Calu3 (cell line): ENCODE measurements around the gene CYB5R3. TPM values are rescaled to one million over a fixed set of nuclear protein-coding genes. Genes with fewer than 3 reads are reported as not detected.
"Not testable (repeated sequence)": the region's sequence is repeated elsewhere in the genome, so short reads cannot be mapped to it uniquely, and the experiment has no call there.

Experiments used
- BruUV-seq: library from RNA; stranded (reverse); fragments of 400-500 nt; replicated peaks from 2 replicates; lab custom pipeline; 2021; lab: Mats Ljungman, UMichigan
- CTCF ChIA-PET: fragments of 300-600 bp; sonication (Branson Sonifier 250); formaldehyde crosslinking; loops from one replicate; lab custom pipeline; 2022; ENCODE audit warnings: antibody characterized with exemption; lab: Charles Lee
- DNase-seq: peaks from one replicate; pipeline ENCODE4 v3.0.0; 2022
- H3K27ac Mint-ChIP-seq: one replicate; pipeline ENCODE4 v1.8.0; 2022; ENCODE audit warnings: mixed read lengths; ENCODE audit not compliant: unreplicated experiment
- H3K27me3 Mint-ChIP-seq: one replicate; pipeline ENCODE4 v1.8.0; 2022; ENCODE audit warnings: mixed read lengths; ENCODE audit not compliant: unreplicated experiment
- H3K36me3 Mint-ChIP-seq: one replicate; pipeline ENCODE4 v1.8.0; 2022; ENCODE audit warnings: mild to moderate bottlenecking, moderate library complexity, mixed read lengths; ENCODE audit not compliant: insufficient read depth, unreplicated experiment
- H3K4me1 Mint-ChIP-seq: one replicate; pipeline ENCODE4 v1.8.0; 2022; ENCODE audit warnings: mild to moderate bottlenecking, low read depth, mixed read lengths; ENCODE audit not compliant: unreplicated experiment
- H3K4me3 Mint-ChIP-seq: one replicate; pipeline ENCODE4 v1.8.0; 2022; ENCODE audit warnings: mild to moderate bottlenecking, low read depth, moderate library complexity, mixed read lengths; ENCODE audit not compliant: unreplicated experiment
- H3K9me3 Mint-ChIP-seq: one replicate; pipeline ENCODE4 v1.8.0; 2022; ENCODE audit warnings: low read depth, mixed read lengths; ENCODE audit not compliant: unreplicated experiment
- intact Hi-C: fragments of 100-400 bp; cut with micrococcal nuclease; formaldehyde crosslinking; loops from one replicate; pipeline ENCODE4 v1.10.0; 2022; ENCODE audit not compliant: unreplicated experiment
- total RNA-seq: library from RNA; stranded (reverse); gene quantifications from 2 replicates; pipeline ENCODE4 v1.2.3, GENCODE V29; 2022
- TF ChIP-seq, protein P1 (sequence below): fragments of 200-600 bp; IDR thresholded peaks from one replicate; pipeline ENCODE4 v1.8.0; 2022; ENCODE audit warnings: antibody characterized with exemption; ENCODE audit not compliant: unreplicated experiment

Gene CYB5R3
- total RNA-seq, 1 experiment from 2014 or later: 101 TPM

DNA sequence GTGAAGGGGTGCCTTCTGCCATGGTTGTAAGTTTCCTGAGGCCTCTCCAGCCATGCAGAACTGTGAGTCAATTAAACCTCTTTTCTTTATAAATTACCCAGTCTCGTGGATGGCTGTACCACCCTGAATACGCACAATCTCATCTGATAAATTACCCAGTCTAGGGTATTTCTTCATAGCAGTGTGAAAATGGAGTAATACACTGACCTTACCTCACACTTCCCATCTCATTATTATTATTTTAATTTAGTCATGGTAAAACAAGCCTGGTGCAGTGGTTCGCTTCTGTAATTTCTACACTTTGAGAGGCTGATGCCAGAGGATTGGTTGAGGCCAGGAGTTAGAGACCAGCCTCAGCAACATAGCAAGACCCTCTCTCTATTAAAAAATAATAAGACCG, 30.5 kb upstream of the CYB5R3 start:
- Mint-ChIP-seq H3K36me3 (peaks cover 5% of the 10 kb centered on the region), H3K27ac (no peak overlapping the region), H3K4me3 (no peak overlapping the region), H3K27me3 (no peaks in the 10 kb centered on the region), H3K4me1 (peaks cover 26% of the 10 kb centered on the region), H3K9me3 (peaks cover 8% of the 10 kb centered on the region)
- TF ChIP-seq, protein P1, sequence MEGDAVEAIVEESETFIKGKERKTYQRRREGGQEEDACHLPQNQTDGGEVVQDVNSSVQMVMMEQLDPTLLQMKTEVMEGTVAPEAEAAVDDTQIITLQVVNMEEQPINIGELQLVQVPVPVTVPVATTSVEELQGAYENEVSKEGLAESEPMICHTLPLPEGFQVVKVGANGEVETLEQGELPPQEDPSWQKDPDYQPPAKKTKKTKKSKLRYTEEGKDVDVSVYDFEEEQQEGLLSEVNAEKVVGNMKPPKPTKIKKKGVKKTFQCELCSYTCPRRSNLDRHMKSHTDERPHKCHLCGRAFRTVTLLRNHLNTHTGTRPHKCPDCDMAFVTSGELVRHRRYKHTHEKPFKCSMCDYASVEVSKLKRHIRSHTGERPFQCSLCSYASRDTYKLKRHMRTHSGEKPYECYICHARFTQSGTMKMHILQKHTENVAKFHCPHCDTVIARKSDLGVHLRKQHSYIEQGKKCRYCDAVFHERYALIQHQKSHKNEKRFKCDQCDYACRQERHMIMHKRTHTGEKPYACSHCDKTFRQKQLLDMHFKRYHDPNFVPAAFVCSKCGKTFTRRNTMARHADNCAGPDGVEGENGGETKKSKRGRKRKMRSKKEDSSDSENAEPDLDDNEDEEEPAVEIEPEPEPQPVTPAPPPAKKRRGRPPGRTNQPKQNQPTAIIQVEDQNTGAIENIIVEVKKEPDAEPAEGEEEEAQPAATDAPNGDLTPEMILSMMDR: no peak
- intact Hi-C loops: no loop called here
- CTCF ChIA-PET: no interaction called here
- DNase-seq: no peak
- BruUV-seq: no TSS peak

DNA sequence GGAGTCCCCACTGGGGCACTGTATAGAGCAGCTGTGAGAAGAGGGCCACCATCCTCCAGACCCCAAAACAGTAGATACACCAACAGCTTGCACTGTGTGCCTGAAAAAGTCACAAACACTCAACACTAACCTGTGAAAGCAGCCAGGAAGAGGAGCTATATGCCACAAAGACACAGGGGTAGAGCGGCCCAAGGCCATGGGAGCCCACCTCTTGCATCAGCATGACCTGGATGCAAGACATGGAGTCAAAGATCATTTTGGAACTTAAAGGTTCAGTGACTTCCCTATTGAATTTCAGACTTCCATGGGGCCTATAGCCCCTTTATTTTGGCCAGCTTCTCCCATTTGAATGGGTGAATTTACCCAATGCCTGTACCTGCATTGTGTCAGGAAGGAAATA, 29.7 kb upstream of the CYB5R3 start:
- CTCF ChIA-PET: no interaction called here
- Mint-ChIP-seq H3K27me3 (no peaks in the 10 kb centered on the region), H3K9me3 (peaks cover 8% of the 10 kb centered on the region)

DNA sequence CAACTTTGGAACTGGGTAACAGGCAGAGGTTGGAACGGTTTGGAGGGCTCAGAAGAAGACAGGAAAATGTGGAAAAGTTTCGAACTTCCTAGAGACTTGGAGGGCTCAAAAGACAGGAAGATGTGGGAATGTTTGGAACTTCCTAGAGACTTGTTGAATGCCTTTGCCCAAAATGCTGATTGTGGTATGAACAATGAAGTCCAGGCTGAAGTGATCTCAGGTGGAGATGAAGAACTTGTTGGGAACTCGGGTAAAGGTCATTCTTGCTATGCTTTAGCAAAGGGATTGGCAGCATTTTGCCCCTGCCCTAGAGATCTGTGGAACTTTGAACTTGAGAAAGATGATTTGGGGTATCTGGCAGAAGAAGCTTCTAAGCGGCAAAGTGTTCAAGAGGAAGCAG, 28.7 kb upstream of the CYB5R3 start:
- peaks cover 32% of the 10 kb centered on the region for H3K4me1 Mint-ChIP-seq
- not testable (repeated sequence) for BruUV-seq

More for the DNA sequence above, 29.7 kb upstream of the CYB5R3 start:
- no TSS peak for BruUV-seq
- intact Hi-C loops: no loop called here
- peaks cover 29% of the 10 kb centered on the region for H3K4me1 Mint-ChIP-seq
- DNase-seq: no peak
- H3K36me3 Mint-ChIP-seq: peaks cover 5% of the 10 kb centered on the region
- no peak overlapping the region for H3K27ac Mint-ChIP-seq
- TF ChIP-seq, protein P1: no peak
- H3K4me3 Mint-ChIP-seq: no peak overlapping the region

DNA sequence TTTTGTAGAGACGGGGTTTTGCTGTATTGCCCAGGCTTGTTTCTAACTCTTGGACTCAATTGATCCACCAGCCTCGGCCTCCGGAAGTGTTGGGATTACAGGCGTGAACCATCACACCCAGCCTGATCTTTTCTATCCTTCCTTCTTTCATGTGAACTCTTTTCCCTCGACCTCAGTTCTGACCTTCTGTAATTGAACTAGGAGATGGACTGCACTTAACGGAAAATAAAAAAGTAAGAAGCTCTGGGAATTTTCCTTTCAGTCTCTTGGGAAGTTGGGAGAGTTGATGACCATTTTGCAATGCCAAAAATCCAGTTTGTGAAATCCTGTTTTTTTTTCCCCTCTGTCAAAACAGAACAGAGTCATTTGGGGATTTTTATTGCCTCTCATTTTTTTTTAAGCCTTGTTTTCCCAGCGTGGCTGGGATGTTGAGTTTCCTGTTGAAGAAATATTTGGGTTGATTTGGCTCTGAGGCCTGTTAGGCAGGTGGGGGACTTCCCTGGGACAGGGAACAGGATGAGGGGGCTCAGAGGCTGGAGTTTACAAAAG, 26.9 kb upstream of the CYB5R3 start:
- no TSS peak for BruUV-seq
- peaks cover 5% of the 10 kb centered on the region for H3K36me3 Mint-ChIP-seq
- no peak overlapping the region for H3K4me3 Mint-ChIP-seq
- no peaks in the 10 kb centered on the region for H3K27me3 Mint-ChIP-seq
- peaks cover 17% of the 10 kb centered on the region for H3K4me1 Mint-ChIP-seq
- intact Hi-C loops: no loop called here
- DNase-seq: no peak
- CTCF ChIA-PET: no interaction called here
- peaks cover 8% of the 10 kb centered on the region for H3K9me3 Mint-ChIP-seq
- TF ChIP-seq, protein P1: no peak
- H3K27ac Mint-ChIP-seq: no peak overlapping the region

More for the DNA sequence above, 28.7 kb upstream of the CYB5R3 start:
- DNase-seq, H3K27me3 Mint-ChIP-seq, H3K9me3 Mint-ChIP-seq, H3K4me3 Mint-ChIP-seq, intact Hi-C loops, CTCF ChIA-PET, H3K36me3 Mint-ChIP-seq: not testable (repeated sequence)
- peak overlapping the region; percentile 10 for H3K27ac Mint-ChIP-seq

DNA sequence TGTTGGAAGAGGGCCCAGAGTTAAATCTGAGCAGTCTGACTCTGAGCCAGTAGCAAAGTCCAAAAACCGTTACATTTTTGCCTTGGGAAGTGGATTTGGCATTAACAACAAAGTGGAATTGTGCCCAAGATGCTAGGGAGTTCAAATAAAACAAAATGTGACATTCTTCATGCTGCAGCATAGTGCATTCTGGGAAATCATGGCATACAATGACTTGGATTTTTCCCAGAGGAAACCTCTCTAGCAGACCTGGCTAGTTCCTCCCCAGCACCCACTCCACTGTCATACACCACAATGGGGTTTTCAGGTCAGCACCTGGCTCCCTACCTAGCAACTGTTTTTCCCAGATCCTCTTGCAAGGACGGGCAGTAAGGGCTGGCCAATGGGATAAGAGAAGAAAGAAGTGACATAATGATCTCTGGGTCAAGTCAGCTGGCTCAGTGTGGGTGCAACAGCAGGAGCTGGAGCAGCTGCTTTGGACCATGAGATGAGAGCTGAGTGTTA, 24.8 kb upstream of the CYB5R3 start:
- Mint-ChIP-seq H3K9me3 (peaks cover 6% of the 10 kb centered on the region), H3K4me3 (no peak overlapping the region), H3K27me3 (no peaks in the 10 kb centered on the region), H3K27ac (no peak overlapping the region), H3K36me3 (no peaks in the 10 kb centered on the region), H3K4me1 (peaks cover 5% of the 10 kb centered on the region)
- CTCF ChIA-PET: no interaction called here
- intact Hi-C loops: no loop called here
- TF ChIP-seq, protein P1: no peak
- no TSS peak for BruUV-seq
- DNase-seq: no peak

DNA sequence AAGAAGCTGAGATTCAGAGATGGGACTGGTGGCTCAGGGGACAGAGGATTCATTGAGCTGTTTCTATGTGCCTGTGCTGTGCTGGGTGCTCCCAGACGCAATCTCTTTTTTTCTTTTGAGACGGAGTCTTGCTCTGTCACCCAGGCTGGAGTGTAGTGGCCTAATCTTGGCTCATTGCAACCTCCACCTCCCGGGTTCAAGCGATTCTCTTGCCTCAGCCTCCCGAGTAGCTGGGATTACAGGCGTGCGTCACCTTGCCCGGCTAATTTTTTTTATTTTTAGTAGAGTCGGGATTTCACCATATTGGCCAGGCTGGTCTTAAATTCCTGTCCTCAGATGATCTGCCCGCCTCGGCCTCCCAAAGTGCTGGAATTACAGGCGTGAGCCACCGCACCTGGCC, 23.9 kb upstream of the CYB5R3 start:
- CTCF ChIA-PET, H3K27me3 Mint-ChIP-seq, DNase-seq, H3K36me3 Mint-ChIP-seq, H3K27ac Mint-ChIP-seq, intact Hi-C loops, H3K9me3 Mint-ChIP-seq, BruUV-seq, H3K4me1 Mint-ChIP-seq, H3K4me3 Mint-ChIP-seq: not testable (repeated sequence)
